Transverse colon (tissue), 4 donors: ENCODE results near the gene PON3. TPM values are rescaled to one million over a fixed set of nuclear protein-coding genes. Genes with fewer than 3 reads are reported as not detected.

ENCODE experiments used
- DNase-seq: peaks from one replicate; pipeline ENCODE4 v3.0.0-alpha.2; 2019
- H3K27ac ChIP-seq, 4 donors: fragments of 200-600 bp; sonication (generic); 2 replicates each; pipeline ENCODE4 v1.5.1; 2016 to 2018; ENCODE audit warnings: inconsistent platforms in 4 of 4
- H3K27me3 ChIP-seq: fragments of 200-600 bp; sonication (generic); 2 replicates; pipeline ENCODE4 v1.5.1; 2017; ENCODE audit warnings: inconsistent platforms
- H3K36me3 ChIP-seq, 4 donors: fragments of 200-600 bp; sonication (generic); 2 replicates each; pipeline ENCODE4 v1.5.1; 2017 to 2019; ENCODE audit warnings: inconsistent platforms in 4 of 4
- H3K4me1 ChIP-seq, 4 donors: fragments of 200-600 bp; sonication (generic); 2 replicates each; pipeline ENCODE4 v1.5.1; 2017 to 2020; ENCODE audit warnings: inconsistent platforms in 4 of 4
- H3K4me3 ChIP-seq, 4 donors: fragments of 200-600 bp; sonication (generic); 1 replicate in 1 of 4; 2 replicates in 3 of 4; pipeline versions ENCODE4 v1.5.1 to v1.6.1; 2017 to 2019; ENCODE audit warnings: inconsistent platforms in 4 of 4
- H3K9me3 ChIP-seq, 2 donors: fragments of 200-600 bp; sonication (generic); 2 replicates each; pipeline ENCODE4 v1.5.1; 2017 to 2019; ENCODE audit warnings: inconsistent platforms in 2 of 2
- CTCF ChIP-seq, 5 experiments: fragments of 200-600 bp in 3 of 5; fragments of 450-650 bp in 2 of 5; sonication (generic) in 3 of 5; IDR thresholded peaks; 1 replicate in 2 of 5; 2 replicates in 3 of 5; pipeline ENCODE4 v1.5.1; 2016 to 2017; ENCODE audit warnings: antibody characterized with exemption in 5 of 5, inconsistent platforms in 3 of 5, mild to moderate bottlenecking in 2 of 5, moderate library complexity in 1 of 5
- EP300 ChIP-seq: sonication (generic); formaldehyde crosslinking; IDR thresholded peaks from one replicate; pipeline ENCODE4 v1.6.1; 2017; ENCODE audit warnings: antibody characterized with exemption, low read depth
- POLR2A ChIP-seq: fragments of 450-650 bp; IDR thresholded peaks from one replicate; pipeline ENCODE4 v1.6.1; 2016; ENCODE audit warnings: antibody characterized with exemption, mild to moderate bottlenecking, moderate library complexity
- POLR2AphosphoS5 ChIP-seq, 3 donors: sonication (generic); formaldehyde crosslinking; IDR thresholded peaks; one replicate each; pipeline ENCODE4 v1.6.1; 2016; ENCODE audit warnings: antibody characterized with exemption in 3 of 3
- WGBS, 2 donors: methylation state at CpG; one replicate each; pipeline ENCODE4 v1.1.5; 2018; ENCODE audit warnings: low coverage in 1 of 2; 5-methylcytosine and 5-hydroxymethylcytosine counted together
- in situ Hi-C, 4 donors: fragments of 200-750 bp; cut with MboI; loops; one replicate each; pipeline versions ENCODE4 v1.15.0 to v1.15.1; 2017; ENCODE audit warnings: low sequenced_read_pairs in 3 of 4, low pct_ligation_motif_present in 1 of 4, low pct_unique_long_range_greater_than_20kb in 1 of 4
- intact Hi-C: fragments of 100-400 bp; cut with DNase I; formaldehyde crosslinking; loops from one replicate; pipeline ENCODE4 v1.15.1; 2023; ENCODE audit warnings: low total_unique reads
- total RNA-seq, 4 donors: library from RNA; depleted of rRNA; stranded (reverse); fragments of >200 nt; gene quantifications; one replicate each; pipeline ENCODE4 v1.1.0, GENCODE V29; 2016

Gene PON3
- total RNA-seq, 4 donors from 2014 or later, result 0.60 to 4.2 (median 3.0) TPM; not detected in 1

GRCh38 chr7:95342029-95342428, 54.1 kb downstream of the PON3 start:
- Histone ChIP-seq H3K4me3 (no peak overlapping the region), H3K27me3 (no peaks in the 10 kb centered on the region), H3K27ac (no peak overlapping the region), H3K36me3 (no peaks in the 10 kb centered on the region), H3K4me1 (no peaks in the 10 kb centered on the region), H3K9me3 (no peaks in the 10 kb centered on the region)
- DNase-seq, result no peak
- intact Hi-C loops, result no loop called here
- in situ Hi-C loops, result no loop called here
- TF ChIP-seq POLR2A (no peak), EP300 (no peak), CTCF (IDR thresholded peaks at IDR 0.05) (no peak), POLR2AphosphoS5 (IDR thresholded peaks at IDR 0.05) (no peak)
- WGBS, 2 donors, result 74 to 76% methylated on average over 3 of the region's 3 CpGs

- Histone ChIP-seq H3K36me3 (no peaks in the 10 kb centered on the region), H3K4me3 (no peak overlapping the region), H3K4me1 (no peaks in the 10 kb centered on the region), H3K27ac (no peak overlapping the region), H3K9me3 (no peaks in the 10 kb centered on the region), H3K27me3 (no peaks in the 10 kb centered on the region)
- TF ChIP-seq POLR2AphosphoS5 (IDR thresholded peaks at IDR 0.05) (no peak), POLR2A (no peak), EP300 (no peak), CTCF (IDR thresholded peaks at IDR 0.05) (no peak)
- WGBS, 2 donors, result 89% methylated on average over 2 of the region's 2 CpGs; no CpG with 5 or more reads in 1 of the 2 donors
- in situ Hi-C loops (no loop called here), intact Hi-C loops (no loop called here)
- DNase-seq, result no peak
Measured at GRCh38 chr7:95340491-95340890, 55.7 kb downstream of the PON3 start.

- intact Hi-C loops, result no loop called here
- no peaks in the 10 kb centered on the region for H3K27me3 ChIP-seq
- TF ChIP-seq POLR2A, result no peak
Measured at GRCh38 chr7:95338832-95339231, 57.3 kb downstream of the PON3 start.

GRCh38 chr7:95335093-95335492, 61.1 kb downstream of the PON3 start:
- DNase-seq, result no peak
- Histone ChIP-seq H3K27me3 (no peaks in the 10 kb centered on the region), H3K27ac (no peak overlapping the region), H3K9me3 (no peaks in the 10 kb centered on the region), H3K36me3 (no peaks in the 10 kb centered on the region), H3K4me3 (no peak overlapping the region), H3K4me1 (peaks cover 0 to 4% (median 0%) of the 10 kb centered on the region in 4 donors)
- no peak for TF ChIP-seq POLR2AphosphoS5 (IDR thresholded peaks at IDR 0.05)
- TF ChIP-seq POLR2A, result no peak
- no peak for TF ChIP-seq EP300
- TF ChIP-seq CTCF (IDR thresholded peaks at IDR 0.05), result no peak
- in situ Hi-C loops, result no loop called here
- intact Hi-C loops, result no loop called here

More at GRCh38 chr7:95338832-95339231, 57.3 kb downstream of the PON3 start:
- WGBS, 2 donors, result 83 to 92% methylated on average over 3 of the region's 3 CpGs
- Histone ChIP-seq H3K9me3 (no peaks in the 10 kb centered on the region), H3K27ac (no peak overlapping the region), H3K36me3 (no peaks in the 10 kb centered on the region), H3K4me3 (no peak overlapping the region), H3K4me1 (no peaks in the 10 kb centered on the region)
- DNase-seq, result no peak
- in situ Hi-C loops, result no loop called here

GRCh38 chr7:95334447-95334846, 61.7 kb downstream of the PON3 start:
- H3K27ac ChIP-seq, result no peak overlapping the region
- peaks cover 0 to 4% (median 0%) of the 10 kb centered on the region in 4 donors for H3K4me1 ChIP-seq
- intact Hi-C loops, result no loop called here
- H3K36me3 ChIP-seq, result no peaks in the 10 kb centered on the region
- DNase-seq, result no peak
- no peak overlapping the region for H3K4me3 ChIP-seq
- H3K9me3 ChIP-seq, result no peaks in the 10 kb centered on the region
- TF ChIP-seq POLR2AphosphoS5 (IDR thresholded peaks at IDR 0.05) (no peak), CTCF (IDR thresholded peaks at IDR 0.05) (no peak)
- in situ Hi-C loops, result no loop called here
- no peaks in the 10 kb centered on the region for H3K27me3 ChIP-seq
